ENCODE data around the gene GOSR1. TPM values are rescaled to one million over a fixed set of nuclear protein-coding genes. Genes with fewer than 3 reads are reported as not detected.
"Not testable (repeated sequence)": the region's sequence is repeated elsewhere in the genome, so short reads cannot be mapped to it uniquely, and the experiment has no call there.

The GOSR1 gene
- total and polyA plus RNA-seq, 4 donors, result 29.0 to 39.8 (median 29.5) TPM

DNA sequence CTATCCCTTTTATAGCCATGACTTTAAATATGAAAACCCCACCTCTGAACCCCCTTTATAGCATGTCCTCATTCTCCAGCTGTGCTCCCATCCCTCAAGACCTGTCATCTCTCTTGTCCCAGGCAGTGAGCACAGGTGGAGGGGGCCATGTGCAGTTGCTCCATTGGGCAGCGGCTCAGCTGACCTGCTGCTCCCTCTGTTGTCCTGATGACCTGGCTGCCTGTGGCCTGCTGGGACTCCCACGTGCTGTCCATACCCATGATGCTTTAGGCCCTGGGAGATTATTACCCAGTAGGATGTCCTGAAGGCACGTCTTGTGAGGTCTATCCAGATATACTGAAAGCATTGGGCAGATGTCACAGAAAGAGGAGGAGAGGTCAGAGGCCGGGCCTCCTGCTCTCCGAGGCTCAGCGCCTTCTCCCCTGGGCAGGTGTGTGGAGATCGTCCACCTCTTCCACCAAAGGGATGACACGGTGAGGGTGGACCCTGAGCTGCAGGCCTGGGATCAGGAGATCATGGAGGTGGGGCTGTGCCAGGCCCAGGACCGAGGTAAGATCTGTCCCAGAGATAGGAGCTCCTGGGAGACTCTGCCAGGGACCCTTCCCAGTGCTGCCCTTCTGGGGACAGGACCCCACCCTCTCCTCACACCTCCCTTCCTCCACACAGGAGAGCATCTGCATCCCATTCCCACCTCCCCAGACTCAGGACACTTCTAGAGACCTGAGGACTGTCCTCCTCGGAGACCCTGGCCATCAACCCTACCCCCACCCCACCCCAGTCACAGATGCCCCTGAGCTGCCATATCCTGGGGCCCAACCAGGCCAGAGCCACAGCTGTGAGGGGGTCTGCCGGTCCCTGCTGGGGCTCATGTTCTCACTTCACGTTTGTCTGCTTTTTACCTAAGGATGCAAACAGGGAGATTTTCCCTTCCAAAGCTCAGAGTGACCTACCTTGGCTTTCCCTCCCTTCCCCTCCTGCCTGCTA is 58.0 kb downstream of the GOSR1 start:
- H3K9me3 ChIP-seq (ENCODE audit: control insufficient read depth, insufficient read depth, low read length), result no peaks in the 10 kb centered on the region
- H3K4me3 ChIP-seq (ENCODE audit: low read depth, low read length), result no peak overlapping the region
- no peaks in the 10 kb centered on the region for H3K4me1 ChIP-seq (ENCODE audit: control insufficient read depth, insufficient read depth, low read length)
- H3K27me3 ChIP-seq (ENCODE audit: control insufficient read depth, insufficient read depth, low read length), result no peaks in the 10 kb centered on the region
- H3K36me3 ChIP-seq (ENCODE audit: control insufficient read depth, insufficient read depth, low read length), result peaks cover 4% of the 10 kb centered on the region
- WGBS (ENCODE audit: insufficient coverage), result 85% methylated on average over 9 of the region's 12 CpGs
- no peak for DNase-seq (ENCODE audit: low read depth in 4 of 6, low spot score in 6 of 6)
- H3K27ac ChIP-seq (ENCODE audit: low read depth, low read length), result no peak overlapping the region

GRCh38 chr17:30536846-30537245 is 59.6 kb downstream of the GOSR1 start:
- WGBS (ENCODE audit: insufficient coverage), result 97% methylated on average over 5 of the region's 16 CpGs
- H3K4me3 ChIP-seq (ENCODE audit: low read depth, low read length), result not testable (repeated sequence)

GRCh38 chr17:30537667-30538066 is 60.5 kb downstream of the GOSR1 start:
- DNase-seq (ENCODE audit: low read depth in 4 of 6, low spot score in 6 of 6); H3K27ac ChIP-seq (ENCODE audit: low read depth, low read length); H3K9me3 ChIP-seq (ENCODE audit: control insufficient read depth, insufficient read depth, low read length); H3K36me3 ChIP-seq (ENCODE audit: control insufficient read depth, insufficient read depth, low read length); H3K4me3 ChIP-seq (ENCODE audit: low read depth, low read length); H3K27me3 ChIP-seq (ENCODE audit: control insufficient read depth, insufficient read depth, low read length); H3K4me1 ChIP-seq (ENCODE audit: control insufficient read depth, insufficient read depth, low read length): not testable (repeated sequence)
- 67% methylated on average over 1 of the region's 1 CpG for WGBS (ENCODE audit: insufficient coverage)

More at GRCh38 chr17:30536846-30537245, 59.6 kb downstream of the GOSR1 start:
- not testable (repeated sequence) for H3K36me3 ChIP-seq (ENCODE audit: control insufficient read depth, insufficient read depth, low read length); DNase-seq (ENCODE audit: low read depth in 4 of 6, low spot score in 6 of 6); H3K9me3 ChIP-seq (ENCODE audit: control insufficient read depth, insufficient read depth, low read length); H3K27ac ChIP-seq (ENCODE audit: low read depth, low read length); H3K27me3 ChIP-seq (ENCODE audit: control insufficient read depth, insufficient read depth, low read length); H3K4me1 ChIP-seq (ENCODE audit: control insufficient read depth, insufficient read depth, low read length)

- Histone ChIP-seq H3K27me3 (ENCODE audit: control insufficient read depth, insufficient read depth, low read length) (no peaks in the 10 kb centered on the region), H3K36me3 (ENCODE audit: control insufficient read depth, insufficient read depth, low read length) (no peaks in the 10 kb centered on the region), H3K4me3 (ENCODE audit: low read depth, low read length) (no peak overlapping the region), H3K4me1 (ENCODE audit: control insufficient read depth, insufficient read depth, low read length) (no peaks in the 10 kb centered on the region), H3K27ac (ENCODE audit: low read depth, low read length) (no peak overlapping the region), H3K9me3 (ENCODE audit: control insufficient read depth, insufficient read depth, low read length) (no peaks in the 10 kb centered on the region)
- DNase-seq (ENCODE audit: low read depth in 4 of 6, low spot score in 6 of 6), result no peak
- WGBS (ENCODE audit: insufficient coverage), result 84% methylated on average over 7 of the region's 8 CpGs
Measured at GRCh38 chr17:30541802-30542201, 64.6 kb downstream of the GOSR1 start.

GRCh38 chr17:30543456-30543855 is 66.2 kb downstream of the GOSR1 start:
- no peak for DNase-seq (ENCODE audit: low read depth in 4 of 6, low spot score in 6 of 6)
- no peak overlapping the region for H3K4me3 ChIP-seq (ENCODE audit: low read depth, low read length)
- no peak overlapping the region for H3K27ac ChIP-seq (ENCODE audit: low read depth, low read length)
- no peaks in the 10 kb centered on the region for H3K36me3 ChIP-seq (ENCODE audit: control insufficient read depth, insufficient read depth, low read length)
- no peaks in the 10 kb centered on the region for H3K27me3 ChIP-seq (ENCODE audit: control insufficient read depth, insufficient read depth, low read length)
- no peaks in the 10 kb centered on the region for H3K9me3 ChIP-seq (ENCODE audit: control insufficient read depth, insufficient read depth, low read length)
- WGBS (ENCODE audit: insufficient coverage), result 0% methylated on average over 1 of the region's 2 CpGs
- H3K4me1 ChIP-seq (ENCODE audit: control insufficient read depth, insufficient read depth, low read length), result no peaks in the 10 kb centered on the region

GRCh38 chr17:30545024-30545423 is 67.8 kb downstream of the GOSR1 start:
- Histone ChIP-seq H3K4me1 (ENCODE audit: control insufficient read depth, insufficient read depth, low read length) (no peaks in the 10 kb centered on the region), H3K4me3 (ENCODE audit: low read depth, low read length) (no peak overlapping the region), H3K9me3 (ENCODE audit: control insufficient read depth, insufficient read depth, low read length) (no peaks in the 10 kb centered on the region), H3K27me3 (ENCODE audit: control insufficient read depth, insufficient read depth, low read length) (no peaks in the 10 kb centered on the region), H3K36me3 (ENCODE audit: control insufficient read depth, insufficient read depth, low read length) (no peaks in the 10 kb centered on the region), H3K27ac (ENCODE audit: low read depth, low read length) (no peak overlapping the region)
- DNase-seq (ENCODE audit: low read depth in 4 of 6, low spot score in 6 of 6), result no peak
- no CpG with 5 or more reads among the region's 2 CpGs for WGBS (ENCODE audit: insufficient coverage)

- no peak for DNase-seq (ENCODE audit: low read depth in 4 of 6, low spot score in 6 of 6)
- H3K4me1 ChIP-seq (ENCODE audit: control insufficient read depth, insufficient read depth, low read length), result no peaks in the 10 kb centered on the region
- H3K27ac ChIP-seq (ENCODE audit: low read depth, low read length), result no peak overlapping the region
- H3K27me3 ChIP-seq (ENCODE audit: control insufficient read depth, insufficient read depth, low read length), result no peaks in the 10 kb centered on the region
- H3K36me3 ChIP-seq (ENCODE audit: control insufficient read depth, insufficient read depth, low read length), result peaks cover 2% of the 10 kb centered on the region
- H3K9me3 ChIP-seq (ENCODE audit: control insufficient read depth, insufficient read depth, low read length), result no peaks in the 10 kb centered on the region
- no peak overlapping the region for H3K4me3 ChIP-seq (ENCODE audit: low read depth, low read length)
- WGBS (ENCODE audit: insufficient coverage), result 94% methylated on average over 15 of the region's 15 CpGs
Measured at GRCh38 chr17:30547778-30548573, 70.8 kb downstream of the GOSR1 start.

- WGBS (ENCODE audit: insufficient coverage), result 86% methylated on average over 3 of the region's 4 CpGs
- DNase-seq (ENCODE audit: low read depth in 4 of 6, low spot score in 6 of 6); H3K27ac ChIP-seq (ENCODE audit: low read depth, low read length); H3K4me1 ChIP-seq (ENCODE audit: control insufficient read depth, insufficient read depth, low read length); H3K36me3 ChIP-seq (ENCODE audit: control insufficient read depth, insufficient read depth, low read length); H3K9me3 ChIP-seq (ENCODE audit: control insufficient read depth, insufficient read depth, low read length); H3K27me3 ChIP-seq (ENCODE audit: control insufficient read depth, insufficient read depth, low read length); H3K4me3 ChIP-seq (ENCODE audit: low read depth, low read length): not testable (repeated sequence)
Measured at GRCh38 chr17:30549181-30549580, 72.0 kb downstream of the GOSR1 start.

- peaks cover 2% of the 10 kb centered on the region for H3K36me3 ChIP-seq (ENCODE audit: control insufficient read depth, insufficient read depth, low read length)
- H3K27ac ChIP-seq (ENCODE audit: low read depth, low read length), result no peak overlapping the region
- H3K4me1 ChIP-seq (ENCODE audit: control insufficient read depth, insufficient read depth, low read length), result no peaks in the 10 kb centered on the region
- no peak overlapping the region for H3K4me3 ChIP-seq (ENCODE audit: low read depth, low read length)
- DNase-seq (ENCODE audit: low read depth in 4 of 6, low spot score in 6 of 6), result no peak
- 95% methylated on average over 12 of the region's 15 CpGs for WGBS (ENCODE audit: insufficient coverage)
- no peaks in the 10 kb centered on the region for H3K9me3 ChIP-seq (ENCODE audit: control insufficient read depth, insufficient read depth, low read length)
- H3K27me3 ChIP-seq (ENCODE audit: control insufficient read depth, insufficient read depth, low read length), result no peaks in the 10 kb centered on the region
Measured at GRCh38 chr17:30549864-30550511, 72.8 kb downstream of the GOSR1 start.
